K562 (cell line): ENCODE results near the gene FAM53A.

Experiments
- CTCF ChIP-seq, 3 experiments: IDR thresholded peaks in 2 of 3; conservative IDR thresholded peaks in 1 of 3; 2 replicates each; pipeline ENCODE4 v1.5.1; 2011 to 2012; ENCODE audit warnings: low read length in 3 of 3, mild to moderate bottlenecking in 3 of 3, control low read depth in 2 of 3, improper control_type of control experiment in 1 of 3, inconsistent platforms in 1 of 3, low read depth in 1 of 3, mixed read lengths in 1 of 3, moderate library complexity in 1 of 3; ENCODE audit not compliant: insufficient read depth in 2 of 3
- EZH2 ChIP-seq: IDR thresholded peaks from 2 replicates; pipeline ENCODE4 v1.6.1; 2012; ENCODE audit warnings: low read depth, mild to moderate bottlenecking, inconsistent platforms, low read length, borderline replicate concordance
- GABPB2 ChIP-seq: fragments of 250-450 bp; sonication (Bioruptor Pico); conservative IDR thresholded peaks from 2 replicates; pipeline ENCODE4 v1.5.1; 2021; ENCODE audit warnings: mild to moderate bottlenecking
- SMC3 ChIP-seq: conservative IDR thresholded peaks from 2 replicates; pipeline ENCODE4 v1.6.1; 2011; ENCODE audit warnings: low read depth, low read length, improper control_type of control experiment; ENCODE audit not compliant: insufficient read depth

- TF ChIP-seq CTCF (IDR thresholded peaks at IDR 0.05 in 2 of 3, conservative IDR thresholded peaks at IDR 0.05 in 1 of 3; ENCODE audit: insufficient read depth in 2 of 3, low read depth in 1 of 3, low read length in 3 of 3) (no peak), EZH2 (no peak), SMC3 (no peak), GABPB2 (CRISPR knock-in tag) (no peak)
These were observed 43.3 kb upstream of the FAM53A start for GRCh38 chr4:1727117-1728031.
